Astrocyte (in vitro differentiated cells and primary cell): ENCODE results near the gene CHRNB4.

Source experiments
- CTCF ChIP-seq: IDR thresholded peaks from 2 replicates; pipeline ENCODE4 v1.5.1; 2011; ENCODE audit warnings: low read depth, mild to moderate bottlenecking, inconsistent platforms, low read length, moderate library complexity; ENCODE audit not compliant: insufficient read depth
- EZH2 ChIP-seq: IDR thresholded peaks from 2 replicates; pipeline ENCODE4 v1.6.1; 2012; ENCODE audit warnings: mild to moderate bottlenecking, low read length, inconsistent platforms; ENCODE audit not compliant: insufficient read depth

GRCh38 chr15:78675617-78676360, 34.8 kb upstream of the CHRNB4 start:
- TF ChIP-seq CTCF (no peak), EZH2 (no peak)
